ENCODE data around the gene RIOK2.
A peak's percentile ranks its signal among the peaks of the same experiment; 100 is the strongest.

RIOK2 gene

DNA sequence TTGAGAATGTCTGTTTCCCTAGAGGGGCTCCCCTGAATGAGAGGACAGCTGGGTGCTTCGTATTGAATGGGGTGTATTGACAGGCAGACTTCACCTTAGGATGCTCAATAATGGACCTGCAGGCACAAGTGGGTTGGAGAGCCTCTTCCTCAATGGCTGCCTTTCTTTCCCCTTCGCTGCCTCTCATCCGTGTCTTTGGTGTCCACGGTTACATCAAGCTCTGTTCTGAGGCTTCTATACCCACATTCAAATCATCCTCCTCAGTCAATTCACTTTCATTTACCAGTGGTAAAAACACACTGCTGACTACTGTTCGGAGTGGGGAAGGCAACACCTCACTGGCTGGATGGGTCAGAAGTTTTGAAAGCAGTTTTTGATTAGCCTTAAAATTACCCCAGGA, 61.2 kb downstream of the RIOK2 start:
- no peak for DNase-seq

DNA sequence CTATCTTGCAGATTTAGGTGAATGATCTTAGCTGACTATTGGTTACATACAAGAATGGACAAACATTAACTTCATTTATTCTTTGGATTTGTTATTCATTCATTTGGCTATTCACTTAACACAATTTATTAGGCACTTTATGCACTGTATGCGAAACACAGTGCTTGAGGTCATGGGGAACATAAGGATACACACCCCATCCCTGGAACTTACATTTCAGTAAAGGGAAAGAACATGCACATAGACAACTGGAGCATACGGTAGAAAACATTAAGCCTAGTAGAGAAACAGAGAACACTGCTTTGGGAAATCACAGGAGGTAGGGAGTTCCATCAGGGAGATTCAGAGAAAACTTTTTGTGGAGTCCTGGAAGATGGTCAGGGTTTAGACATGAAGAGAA, 62.9 kb downstream of the RIOK2 start:
- no peak for DNase-seq

GRCh38 chr5:97119007-97119390, 64.0 kb downstream of the RIOK2 start:
- DNase-seq = no peak

GRCh38 chr5:97118261-97119006, 64.6 kb downstream of the RIOK2 start:
- DNase-seq = no peak

GRCh38 chr5:97115932-97116331, 67.1 kb downstream of the RIOK2 start:
- DNase-seq = no peak

DNA sequence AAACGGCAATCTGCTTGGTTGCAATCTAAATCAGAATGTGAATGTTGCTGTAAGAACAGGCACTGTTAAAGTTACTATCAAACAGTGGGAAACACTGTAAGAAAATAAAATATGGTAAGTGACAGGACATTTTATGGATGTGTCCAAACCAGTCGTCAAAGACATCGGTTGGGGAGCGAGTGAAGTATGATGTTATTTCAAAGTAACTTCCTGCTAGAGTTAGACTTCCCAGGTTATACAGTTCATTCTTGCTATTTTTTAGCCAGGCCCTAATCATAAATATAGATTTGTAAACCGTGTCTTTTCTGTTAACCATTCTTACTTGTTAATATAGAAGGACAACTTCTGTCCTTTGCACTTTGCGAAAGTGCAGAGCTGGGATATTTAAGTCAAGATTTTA, 70.8 kb downstream of the RIOK2 start:
- DNase-seq = no peak

DNA sequence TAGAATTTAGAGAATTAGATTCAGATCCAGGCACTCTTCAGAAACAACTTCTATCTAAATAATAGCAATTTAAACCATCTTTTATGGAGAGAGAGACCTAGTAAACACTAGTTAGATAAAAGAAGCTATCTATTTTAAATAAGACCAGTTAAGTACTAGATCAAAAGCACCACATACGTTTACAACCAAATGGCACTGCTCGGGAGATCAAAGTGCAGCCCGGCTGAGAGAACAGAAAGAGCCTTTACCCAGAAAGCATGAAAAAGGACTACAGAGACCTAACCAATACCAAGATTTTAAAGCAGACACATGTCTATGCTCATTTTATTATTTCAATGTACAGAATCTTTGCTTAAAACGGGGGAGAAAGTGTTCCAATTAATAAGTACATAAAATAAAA, 71.4 kb downstream of the RIOK2 start:
- DNase-seq = peak in 1 of 6 experiments; percentile 10

DNA sequence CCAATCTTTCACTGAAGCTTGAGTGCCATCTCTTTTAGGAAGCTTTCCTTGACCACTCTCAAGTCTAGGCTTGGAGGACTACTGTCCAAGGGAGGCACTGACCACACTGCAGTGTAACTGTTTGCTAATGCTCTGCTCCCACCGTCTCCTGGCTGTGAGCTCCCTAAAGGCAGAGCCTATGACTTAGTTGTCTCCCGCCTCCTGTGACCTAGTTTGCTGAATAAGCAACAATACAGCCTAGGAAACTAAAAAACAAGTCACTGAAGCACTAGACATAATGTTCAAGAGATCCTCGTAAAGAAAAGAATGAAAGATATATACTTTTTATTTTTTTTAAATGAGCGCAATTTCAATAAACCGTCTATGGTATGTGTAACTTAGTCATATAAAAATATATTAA, 72.0 kb downstream of the RIOK2 start:
- no peak for DNase-seq
